H1 (cell line): ENCODE data around the gene SHC1. TPM values are rescaled to one million over a fixed set of nuclear protein-coding genes. Genes with fewer than 3 reads are reported as not detected.
A peak's percentile ranks its signal among the peaks of the same experiment; 100 is the strongest.

Source experiments
- CTCF ChIA-PET: fragments of 300-600 bp; sonication (Branson Sonifier 250); formaldehyde crosslinking; loops from one replicate; lab custom pipeline; 2021; ENCODE audit not compliant: partially characterized antibody; lab: Charles Lee
- POLR2A ChIA-PET: fragments of 300-600 bp; sonication (Branson Sonifier 250); formaldehyde crosslinking; loops from one replicate; lab custom pipeline; 2021; ENCODE audit warnings: inconsistent platforms; ENCODE audit not compliant: partially characterized antibody; lab: Charles Lee
- DNase-seq, 2 experiments: peaks; one replicate each; pipeline versions ENCODE4 v3.0.0 to v3.0.0-alpha.2; 2010 to 2022; ENCODE audit warnings: low spot score in 2 of 2, low read depth in 1 of 2, mixed read lengths in 1 of 2
- FAIRE-seq: peaks from 2 replicates; lab custom pipeline; 2011; peaks lifted over from hg19 to GRCh38; lab: Jason Lieb, UNC
- H2AFZ ChIP-seq: 2 replicates; pipeline ENCODE4 v1.8.1; 2012; ENCODE audit warnings: low read length, inconsistent platforms
- H2AK5ac ChIP-seq: 2 replicates; pipeline ENCODE4 v1.6.1; 2013; ENCODE audit warnings: low read depth, low read length
- H2BK120ac ChIP-seq: replicated peaks from 2 replicates; pipeline ENCODE3; 2013; ENCODE audit warnings: low read depth, low read length, inconsistent platforms
- H2BK12ac ChIP-seq: 2 replicates; pipeline ENCODE4 v1.6.1; 2013; ENCODE audit warnings: low read depth, low read length
- H2BK15ac ChIP-seq: 2 replicates; pipeline ENCODE4 v1.6.1; 2013; ENCODE audit warnings: low read length
- H2BK20ac ChIP-seq: 2 replicates; pipeline ENCODE4 v1.6.1; 2013; ENCODE audit warnings: low read length
- H2BK5ac ChIP-seq: 2 replicates; pipeline ENCODE4 v1.6.1; 2013; ENCODE audit warnings: low read depth, low read length
- H3K14ac ChIP-seq: 2 replicates; pipeline ENCODE4 v1.6.1; 2013; ENCODE audit warnings: inconsistent platforms; ENCODE audit not compliant: insufficient read length
- H3K18ac ChIP-seq: 2 replicates; pipeline ENCODE4 v1.6.1; 2013; ENCODE audit warnings: low read length; ENCODE audit errors: extremely low read depth
- H3K23ac ChIP-seq: 2 replicates; pipeline ENCODE4 v1.6.1; 2013; ENCODE audit warnings: inconsistent platforms; ENCODE audit not compliant: insufficient read length
- H3K23me2 ChIP-seq: 2 replicates; pipeline ENCODE4 v1.6.1; 2013; ENCODE audit warnings: low read depth, low read length
- H3K27ac ChIP-seq: 2 replicates; pipeline ENCODE4 v1.6.1; 2011; ENCODE audit warnings: low read depth, low read length, inconsistent platforms
- H3K27me3 ChIP-seq, 4 experiments: replicated peaks in 1 of 4; 1 replicate in 1 of 4; 2 replicates in 3 of 4; pipeline versions ENCODE4 v1.6.1 to v1.8.1; 2011 to 2013; ENCODE audit warnings: low read length in 3 of 4, mild to moderate bottlenecking in 3 of 4, inconsistent platforms in 2 of 4, mixed read lengths in 2 of 4, moderate library complexity in 1 of 4; ENCODE audit not compliant: control insufficient read depth in 3 of 4, insufficient read depth in 3 of 4; ENCODE audit errors: extremely low read depth in 1 of 4
- H3K36me3 ChIP-seq, 4 experiments: 2 replicates each; pipeline versions ENCODE4 v1.6.1 to v1.8.1; 2011 to 2013; ENCODE audit warnings: mild to moderate bottlenecking in 4 of 4, low read length in 3 of 4, moderate library complexity in 2 of 4, control low read depth in 1 of 4, inconsistent platforms in 1 of 4; ENCODE audit not compliant: insufficient read depth in 4 of 4, control insufficient read depth in 2 of 4
- H3K4ac ChIP-seq: replicated peaks from 2 replicates; pipeline ENCODE3; 2013; ENCODE audit warnings: low read length, low read depth, mixed read lengths, inconsistent platforms; ENCODE audit not compliant: insufficient read length
- H3K4me1 ChIP-seq, 4 experiments: replicated peaks in 1 of 4; 1 replicate in 1 of 4; 2 replicates in 3 of 4; pipeline versions ENCODE4 v1.6.1 to v1.8.1; 2011 to 2013; ENCODE audit warnings: low read length in 3 of 4, inconsistent platforms in 2 of 4, mixed read lengths in 1 of 4; ENCODE audit not compliant: insufficient read depth in 4 of 4, control insufficient read depth in 3 of 4
- H3K4me2 ChIP-seq, 2 experiments: 2 replicates each; pipeline versions ENCODE4 v1.6.1 to v1.8.1; 2011 to 2013; ENCODE audit warnings: low read depth in 2 of 2, low read length in 2 of 2, control low read depth in 1 of 2, inconsistent platforms in 1 of 2, mild to moderate bottlenecking in 1 of 2; ENCODE audit not compliant: insufficient read depth in 1 of 2
- H3K4me3 ChIP-seq, 4 experiments: fragments of 200-600, 300-600 bp in 1 of 4; sonication (generic), shearing (Covaris generic), sonication (Bioruptor Twin) in 1 of 4; 2 replicates each; pipeline versions ENCODE4 v1.5.1 to v1.8.1; 2011 to 2016; ENCODE audit warnings: low read length in 4 of 4, low read depth in 3 of 4, control low read depth in 2 of 4, inconsistent platforms in 2 of 4, mild to moderate bottlenecking in 2 of 4, mixed read lengths in 1 of 4, moderate library complexity in 1 of 4; ENCODE audit not compliant: insufficient read depth in 2 of 4; ENCODE audit errors: extremely low read depth in 1 of 4
- H3K56ac ChIP-seq: replicated peaks from 2 replicates; pipeline ENCODE3; 2013; ENCODE audit warnings: low read depth, mild to moderate bottlenecking, mixed read lengths, low read length, inconsistent platforms; ENCODE audit not compliant: insufficient read length
- H3K79me1 ChIP-seq: 2 replicates; pipeline ENCODE4 v1.6.1; 2013; ENCODE audit warnings: low read depth, low read length, control low read depth
- H3K79me2 ChIP-seq, 2 experiments: 2 replicates each; pipeline versions ENCODE4 v1.6.1 to v1.8.1; 2012 to 2013; ENCODE audit warnings: low read length in 2 of 2, mild to moderate bottlenecking in 2 of 2, inconsistent platforms in 1 of 2; ENCODE audit not compliant: insufficient read depth in 2 of 2, control insufficient read depth in 1 of 2
- H3K9ac ChIP-seq, 4 experiments: replicated peaks in 1 of 4; 1 replicate in 1 of 4; 2 replicates in 3 of 4; pipeline versions ENCODE4 v1.6.1 to v1.8.1; 2011 to 2013; ENCODE audit warnings: low read depth in 3 of 4, low read length in 3 of 4, control low read depth in 2 of 4, mild to moderate bottlenecking in 2 of 4, moderate library complexity in 2 of 4, inconsistent platforms in 1 of 4; ENCODE audit errors: extremely low read depth in 1 of 4
- H3K9me3 ChIP-seq, 2 experiments: 2 replicates each; pipeline versions ENCODE4 v1.6.1 to v1.8.1; 2012 to 2013; ENCODE audit warnings: mild to moderate bottlenecking in 2 of 2, moderate library complexity in 2 of 2, control low read depth in 1 of 2, inconsistent platforms in 1 of 2, low read depth in 1 of 2, low read length in 1 of 2, mixed read lengths in 1 of 2; ENCODE audit not compliant: insufficient read depth in 2 of 2
- H4K20me1 ChIP-seq, 2 experiments: replicated peaks in 1 of 2; 2 replicates each; pipeline versions ENCODE3 to v1.8.1; 2011 to 2013; ENCODE audit warnings: inconsistent platforms in 2 of 2, low read length in 2 of 2, mild to moderate bottlenecking in 1 of 2; ENCODE audit not compliant: insufficient read depth in 2 of 2, control insufficient read depth in 1 of 2
- H4K5ac ChIP-seq: 2 replicates; pipeline ENCODE4 v1.6.1; 2013; ENCODE audit warnings: low read length, low read depth, mixed read lengths, inconsistent platforms; ENCODE audit not compliant: insufficient read length
- H4K8ac ChIP-seq: 2 replicates; pipeline ENCODE4 v1.8.0; 2013; ENCODE audit warnings: mild to moderate bottlenecking, moderate library complexity, low read length, inconsistent platforms; ENCODE audit not compliant: insufficient read depth; ENCODE audit errors: extremely low read depth
- H4K91ac ChIP-seq: replicated peaks from 2 replicates; pipeline ENCODE3; 2013; ENCODE audit warnings: low read length, mixed read lengths, inconsistent platforms; ENCODE audit not compliant: insufficient read length
- BACH1 ChIP-seq: IDR thresholded peaks from 2 replicates; pipeline ENCODE4 v1.6.1; 2012; ENCODE audit warnings: low read length, improper control_type of control experiment
- BCL11A ChIP-seq, 2 experiments: IDR thresholded peaks; one replicate each; pipeline ENCODE4 v1.6.1; 2011; ENCODE audit warnings: low read depth in 2 of 2, low read length in 2 of 2, mild to moderate bottlenecking in 2 of 2
- EGR1 ChIP-seq: IDR thresholded peaks from 2 replicates; pipeline ENCODE4 v1.6.1; 2011; ENCODE audit warnings: low read depth, low read length, borderline replicate concordance
- JUND ChIP-seq: IDR thresholded peaks from 2 replicates; pipeline ENCODE4 v1.6.1; 2011; ENCODE audit warnings: mild to moderate bottlenecking, improper control_type of control experiment, low read length
- PHF8 ChIP-seq: fragments of 200-600 bp; sonication (generic); conservative IDR thresholded peaks from 2 replicates; pipeline ENCODE4 v1.7.1; 2012; ENCODE audit warnings: low read depth, mild to moderate bottlenecking, inconsistent platforms, low read length, moderate library complexity
- RAD21 ChIP-seq, 2 experiments: IDR thresholded peaks in 1 of 2; conservative IDR thresholded peaks in 1 of 2; 2 replicates each; pipeline ENCODE4 v1.6.1; 2011; ENCODE audit warnings: low read depth in 2 of 2, low read length in 2 of 2, improper control_type of control experiment in 1 of 2, inconsistent platforms in 1 of 2, mild to moderate bottlenecking in 1 of 2, moderate library complexity in 1 of 2
- RBBP5 ChIP-seq: IDR thresholded peaks from 2 replicates; pipeline ENCODE4 v1.7.1; 2012; ENCODE audit warnings: low read depth, mild to moderate bottlenecking, inconsistent platforms, low read length, moderate library complexity, borderline replicate concordance
- RXRA ChIP-seq: IDR thresholded peaks from 2 replicates; pipeline ENCODE4 v1.6.1; 2011; ENCODE audit warnings: low read depth, mild to moderate bottlenecking, low read length, moderate library complexity; ENCODE audit not compliant: insufficient read depth
- SIRT6 ChIP-seq: IDR thresholded peaks from one replicate; pipeline ENCODE4 v1.7.1; 2012; ENCODE audit warnings: low read length, inconsistent platforms
- SRF ChIP-seq: IDR thresholded peaks from 2 replicates; pipeline ENCODE4 v1.6.1; 2011; ENCODE audit warnings: mild to moderate bottlenecking, low read depth, low read length, moderate library complexity
- SUZ12 ChIP-seq: fragments of 200-600 bp; sonication (generic); IDR thresholded peaks from 2 replicates; pipeline ENCODE4 v1.6.1; 2012; ENCODE audit warnings: mild to moderate bottlenecking, inconsistent platforms, low read length, moderate library complexity, mixed read lengths
- TAF1 ChIP-seq: IDR thresholded peaks from 2 replicates; pipeline ENCODE4 v1.6.1; 2011; ENCODE audit warnings: mild to moderate bottlenecking, low read depth, low read length
- TCF12 ChIP-seq: IDR thresholded peaks from 2 replicates; pipeline ENCODE4 v1.6.1; 2011; ENCODE audit warnings: low read depth, mild to moderate bottlenecking, low read length
- WGBS, 2 experiments: shearing (Covaris generic) in 1 of 2; methylation state at CpG; one replicate each; pipeline versions ENCODE4 v1.1.6 to v1.1.7; 2013 to 2015; ENCODE audit warnings: low lambda C conversion rate in 2 of 2, mixed read lengths in 2 of 2, inconsistent platforms in 1 of 2, low coverage in 1 of 2, missing lambda C conversion rate in 1 of 2; ENCODE audit not compliant: insufficient replicate concordance in 2 of 2, insufficient coverage in 1 of 2, insufficient read length in 1 of 2; ENCODE audit errors: extremely low coverage in 1 of 2, missing lambda C conversion rate in 1 of 2; 5-methylcytosine and 5-hydroxymethylcytosine counted together
- polyA plus RNA-seq, 7 experiments: library from polyadenylated mRNA; depleted of rRNA in 3 of 7; stranded (reverse) in 5 of 7; unstranded in 2 of 7; fragments of >200 nt in 5 of 7; fragments of 200-250 nt in 2 of 7; gene quantifications; 1 replicate in 5 of 7; 2 replicates in 1 of 7; 4 replicates in 1 of 7; pipeline versions ENCODE4 v1.2.1 to v1.2.3, GENCODE V29; 2011 to 2013; ENCODE audit warnings: missing spikeins in 2 of 7, mixed read lengths in 2 of 7
- total RNA-seq: library from RNA; stranded (reverse); fragmentation: NEBNext Ultra II Directional; extraction: Animal tissue kit (Norgen Biotek cat#: 25700); gene quantifications from 2 replicates; pipeline ENCODE4 v1.2.1, GENCODE V29; 2021

Gene SHC1
- total and polyA plus RNA-seq, 2 of the 8 experiments (the other 6 are each of a cell fraction or from before 2014, with no cell fraction given), result 177 to 212 TPM

GRCh38 chr1:154940213-154940560 is 30.4 kb downstream of the SHC1 start:
- no peak overlapping the region for H2BK20ac ChIP-seq
- no peak overlapping the region for H4K5ac ChIP-seq
- no peak overlapping the region for H3K18ac ChIP-seq
- no peak overlapping the region for H4K8ac ChIP-seq
- no peaks in the 10 kb centered on the region for H3K79me2 ChIP-seq
- H3K36me3 ChIP-seq, result no peaks in the 10 kb centered on the region
- no peak overlapping the region for H2BK12ac ChIP-seq
- no peak overlapping the region for H3K4me2 ChIP-seq
- H3K4ac ChIP-seq, result no peak overlapping the region
- no peaks in the 10 kb centered on the region; the same call in 1 of the 2 replicates for H3K79me1 ChIP-seq
- WGBS, 2 experiments, result 60% methylated on average over 1 of the region's 1 CpG; no CpG with 5 or more reads in 1 of the 2 experiments
- no peak overlapping the region for H3K56ac ChIP-seq
- no peaks in the 10 kb centered on the region for H3K9me3 ChIP-seq
- ChIA-PET CTCF (interaction anchor here (0.7 to 1.4 kb wide), 11 partner anchors 20 to 359 kb away, joined by 3 to 5 read pairs (median 3); partner anchors contain the start of gene EFNA4), POLR2A (interaction anchor here (0.9 to 1.4 kb wide), 4 partner anchors 12 to 34 kb away, joined by 3 to 7 read pairs (median 5); partner anchors contain the start of genes PBXIP1 and SHC1)
- H3K14ac ChIP-seq, result no peak overlapping the region
- H3K23ac ChIP-seq, result no peak overlapping the region
- H3K23me2 ChIP-seq, result peaks cover 12% of the 10 kb centered on the region
- H2BK5ac ChIP-seq, result no peak overlapping the region
- DNase-seq (no peak), FAIRE-seq (no peak)
- H3K27ac ChIP-seq, result no peak overlapping the region
- no peak overlapping the region for H2BK120ac ChIP-seq
- H4K20me1 ChIP-seq, result no peaks in the 10 kb centered on the region
- H3K4me1 ChIP-seq, result peaks cover 4 to 9% (median 7%) of the 10 kb centered on the region in 4 experiments; a peak in 6 of 7 replicates
- no peak overlapping the region for H3K9ac ChIP-seq
- H4K91ac ChIP-seq, result no peak overlapping the region
- H3K27me3 ChIP-seq, result no peaks in the 10 kb centered on the region
- H2AFZ ChIP-seq, result no peak overlapping the region
- 0 out of 2 replicates have a peak overlapping the region, but pooled peaks have one; percentile 0 for H2BK15ac ChIP-seq
- H2AK5ac ChIP-seq, result no peak overlapping the region
- no peak overlapping the region for H3K4me3 ChIP-seq
- no peak for TF ChIP-seq TAF1
- no peak for TF ChIP-seq RXRA
- TF ChIP-seq SUZ12, result no peak
- TF ChIP-seq EGR1, result no peak
- TF ChIP-seq PHF8, result no peak
- TF ChIP-seq SRF, result no peak
- TF ChIP-seq RAD21 (IDR thresholded peaks at IDR 0.05 in 1 of 2, conservative IDR thresholded peaks at IDR 0.05 in 1 of 2; ENCODE audit: low read depth in 2 of 2, low read length in 2 of 2), result no peak
- TF ChIP-seq RBBP5, result no peak
- no peak for TF ChIP-seq JUND
- TF ChIP-seq BCL11A (IDR thresholded peaks at IDR 0.05; ENCODE audit: low read depth in 2 of 2, low read length in 2 of 2), result no peak
- no peak for TF ChIP-seq BACH1
- TF ChIP-seq TCF12, result no peak
- no peak for TF ChIP-seq SIRT6
